ENCODE results near the gene KAT6B. TPM values are rescaled to one million over a fixed set of nuclear protein-coding genes. Genes with fewer than 3 reads are reported as not detected.
A peak's percentile ranks its signal among the peaks of the same experiment; 100 is the strongest.

Gene KAT6B
- total and polyA plus RNA-seq, 5 experiments from 2014 or later = 19.0 to 70.3 (median 29.3) TPM

GRCh38 chr10:74975758-74976157 is 149.4 kb downstream of the KAT6B start:
- Mint-ChIP-seq H3K27ac (peak overlapping the region in 4 of 10 donors; percentile 22 to 72 (median 50)), H3K9me3 (no peaks in the 10 kb centered on the region), H3K36me3 (peaks cover 12 to 59% (median 24%) of the 10 kb centered on the region in 3 donors), H3K27me3 (no peaks in the 10 kb centered on the region), H3K4me1 (peaks cover 21 to 44% (median 32%) of the 10 kb centered on the region in 4 donors), H3K4me3 (no peak overlapping the region)
- no peak for ATAC-seq
- POLR2A ChIA-PET = interaction anchor here (1.1 kb wide), 1 partner anchor 8 kb away, joined by 3 read pairs; no protein-coding TSS in a partner anchor
- DNase-seq = no peak

- peaks cover 12 to 63% (median 24%) of the 10 kb centered on the region in 3 donors for H3K36me3 Mint-ChIP-seq
- H3K27ac Mint-ChIP-seq = peak overlapping the region in 5 of 10 donors; percentile 1 to 79 (median 34)
- H3K4me3 Mint-ChIP-seq = peak overlapping the region in 1 of 10 donors; percentile 16
- DNase-seq = no peak
- H3K4me1 Mint-ChIP-seq = peaks cover 21 to 44% (median 31%) of the 10 kb centered on the region in 4 donors
- H3K9me3 Mint-ChIP-seq = no peaks in the 10 kb centered on the region
- no peak for ATAC-seq
- no peaks in the 10 kb centered on the region for H3K27me3 Mint-ChIP-seq
- POLR2A ChIA-PET = interaction anchor here (1.1 kb wide), 1 partner anchor 8 kb away, joined by 3 read pairs; no protein-coding TSS in a partner anchor
Measured at GRCh38 chr10:74976565-74976964, 150.2 kb downstream of the KAT6B start.

DNA sequence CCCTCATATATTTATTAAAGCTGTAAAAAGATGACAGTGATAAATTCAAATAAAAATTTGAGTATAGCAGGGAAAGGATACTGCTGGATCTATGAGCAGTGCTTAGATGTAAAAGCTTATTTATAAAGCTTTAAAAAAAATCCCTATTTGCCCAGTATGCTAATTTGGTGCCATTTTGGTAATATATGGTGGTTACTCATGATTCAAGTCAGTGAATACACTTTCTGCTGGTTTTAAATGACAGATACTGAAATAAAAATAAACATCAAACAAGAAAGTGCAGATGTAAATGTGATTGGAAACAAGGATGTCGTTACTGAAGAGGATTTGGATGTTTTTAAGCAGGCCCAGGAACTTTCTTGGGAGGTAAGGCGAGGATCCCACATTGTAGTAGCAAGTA is 150.7 kb downstream of the KAT6B start:
- POLR2A ChIA-PET = no interaction called here
- H3K27ac Mint-ChIP-seq = peak overlapping the region in 4 of 10 donors; percentile 34 to 87 (median 58)
- peak overlapping the region in 5 of 10 donors; percentile 19 to 64 (median 32) for H3K4me3 Mint-ChIP-seq
- DNase-seq (no peak), ATAC-seq (no peak)
- H3K9me3 Mint-ChIP-seq = no peaks in the 10 kb centered on the region
- peaks cover 12 to 69% (median 25%) of the 10 kb centered on the region in 3 donors for H3K36me3 Mint-ChIP-seq
- peaks cover 22 to 46% (median 31%) of the 10 kb centered on the region in 4 donors for H3K4me1 Mint-ChIP-seq
- no peaks in the 10 kb centered on the region for H3K27me3 Mint-ChIP-seq

DNA sequence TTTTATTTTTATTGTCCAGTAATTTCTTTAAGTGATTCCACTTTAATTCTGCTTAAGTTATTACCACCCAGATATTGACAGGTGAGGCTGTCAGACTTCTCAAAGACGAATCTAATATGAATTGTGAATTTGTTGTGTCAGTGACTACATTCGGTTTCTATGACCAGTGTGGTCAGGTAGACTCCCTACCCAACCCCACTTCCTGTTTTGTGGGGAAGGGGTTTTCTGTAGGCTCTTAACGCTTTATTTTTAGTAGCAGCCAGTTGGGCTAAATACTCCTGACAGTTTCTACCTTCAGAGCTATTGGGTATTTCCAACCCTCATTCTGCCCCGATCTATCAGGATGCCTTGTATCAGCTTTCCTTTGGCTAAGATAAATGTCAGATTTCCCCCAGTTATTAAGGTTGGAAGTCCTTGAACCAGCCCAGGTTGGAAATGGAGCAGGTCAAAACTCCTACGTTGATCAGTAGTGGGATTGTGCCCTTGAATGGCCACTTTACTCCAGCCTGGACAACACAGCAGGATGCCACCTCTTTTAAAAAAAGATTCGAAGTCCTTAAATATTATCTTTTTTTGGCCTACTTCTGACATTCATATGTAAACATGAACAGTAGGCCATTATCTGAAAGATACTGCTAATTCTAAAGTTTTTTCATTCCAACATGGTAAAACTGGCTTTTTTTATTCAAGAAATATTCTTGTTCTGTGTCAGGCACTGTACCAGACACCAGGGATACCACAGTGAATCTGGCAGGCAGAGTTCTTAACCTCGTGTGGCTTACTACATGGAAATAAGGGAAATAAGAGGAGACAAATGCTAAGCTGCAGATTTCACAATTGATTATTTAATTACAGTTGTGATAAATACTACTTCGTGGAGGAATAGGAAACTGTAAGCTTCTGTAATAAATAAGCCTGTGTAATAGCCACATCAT is 151.8 kb downstream of the KAT6B start:
- Mint-ChIP-seq H3K27me3 (no peaks in the 10 kb centered on the region), H3K36me3 (peaks cover 12 to 71% (median 31%) of the 10 kb centered on the region in 3 donors), H3K4me3 (peak overlapping the region in 8 of 10 donors; percentile 15 to 64 (median 38)), H3K9me3 (no peaks in the 10 kb centered on the region), H3K27ac (peak overlapping the region in 9 of 10 donors; percentile 21 to 87 (median 67)), H3K4me1 (peaks cover 25 to 52% (median 31%) of the 10 kb centered on the region in 4 donors)
- POLR2A ChIA-PET = interaction anchor here (0.5 kb wide), 1 partner anchor 128 kb away, joined by 3 read pairs; no protein-coding TSS in a partner anchor
- ATAC-seq = peak; percentile 86 to 98
- DNase-seq = peak in 8 of 10 donors; percentile 5 to 69 (median 38)

DNA sequence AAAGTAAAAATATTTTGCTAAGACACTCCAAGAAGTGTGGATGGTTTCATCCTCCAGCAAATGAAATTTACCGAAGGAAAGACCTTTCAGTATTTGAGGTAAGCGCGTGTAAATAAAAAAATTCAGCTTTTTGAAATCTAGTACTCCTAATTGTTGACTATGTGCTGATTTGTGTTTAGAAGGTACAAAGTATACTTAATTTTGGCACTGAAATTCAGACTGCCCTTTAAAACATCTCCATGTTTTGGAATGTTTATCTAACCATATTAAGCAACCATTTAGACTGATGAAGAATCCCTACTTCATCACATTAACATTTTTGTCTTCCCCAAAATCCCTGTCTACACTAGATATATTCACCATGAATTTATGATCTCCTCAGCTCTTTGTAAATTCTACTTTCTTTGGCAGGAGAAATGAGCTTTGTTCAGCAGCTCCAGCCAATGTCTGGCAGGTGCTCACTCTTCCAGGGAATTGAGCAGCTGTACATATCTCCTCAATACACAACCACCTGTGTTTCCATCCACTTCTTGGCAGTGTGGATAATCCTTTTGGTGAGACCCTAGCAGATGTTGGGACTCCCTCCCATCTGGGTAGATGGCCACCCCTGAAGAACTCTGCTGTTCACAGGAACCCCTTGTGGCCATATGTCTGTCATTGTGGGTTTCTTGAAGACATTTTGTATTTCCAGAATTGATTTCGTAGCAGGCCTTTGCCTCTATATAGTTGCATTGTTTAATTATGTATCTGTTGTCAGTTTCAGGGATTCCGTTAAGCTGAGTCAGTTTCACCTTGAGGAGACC is 155.6 kb downstream of the KAT6B start:
- Mint-ChIP-seq H3K4me1 (peaks cover 15 to 33% (median 18%) of the 10 kb centered on the region in 4 donors), H3K27me3 (no peaks in the 10 kb centered on the region), H3K9me3 (no peaks in the 10 kb centered on the region), H3K27ac (peak overlapping the region in 4 of 10 donors; percentile 31 to 48 (median 45)), H3K4me3 (no peak overlapping the region), H3K36me3 (peaks cover 0 to 78% (median 33%) of the 10 kb centered on the region in 3 donors)
- POLR2A ChIA-PET = no interaction called here
- DNase-seq (no peak), ATAC-seq (no peak)

GRCh38 chr10:74982634-74982982 is 156.2 kb downstream of the KAT6B start:
- peak overlapping the region in 2 of 10 donors; percentile 31 to 59 for H3K27ac Mint-ChIP-seq
- ATAC-seq = no peak

DNA sequence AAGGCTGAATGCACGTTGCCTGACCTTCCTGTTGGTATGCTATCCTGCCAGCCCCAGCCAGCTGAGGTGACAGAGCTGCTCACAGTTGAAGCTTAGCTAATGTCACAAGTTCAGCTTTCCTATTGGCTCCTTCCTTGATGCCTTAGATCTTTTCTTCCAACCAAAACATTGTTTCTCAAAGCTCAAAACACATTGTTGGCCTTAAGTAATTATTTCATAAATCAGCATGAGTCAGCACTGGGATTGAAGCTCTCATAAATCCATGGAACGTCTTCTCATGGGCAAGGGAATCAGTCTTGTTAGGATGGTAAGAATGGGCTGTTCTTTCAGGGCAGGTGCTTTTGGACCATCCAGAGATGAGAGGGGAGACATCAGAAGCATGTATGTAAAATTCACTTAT is 157.0 kb downstream of the KAT6B start:
- DNase-seq (no peak), ATAC-seq (no peak)
- H3K4me3 Mint-ChIP-seq = no peak overlapping the region
- POLR2A ChIA-PET = no interaction called here
- H3K36me3 Mint-ChIP-seq = peaks cover 0 to 80% (median 41%) of the 10 kb centered on the region in 3 donors
- no peaks in the 10 kb centered on the region for H3K9me3 Mint-ChIP-seq
- H3K27ac Mint-ChIP-seq = peak overlapping the region in 1 of 10 donors; percentile 53
- H3K4me1 Mint-ChIP-seq = peaks cover 14 to 29% (median 15%) of the 10 kb centered on the region in 4 donors
- H3K27me3 Mint-ChIP-seq = no peaks in the 10 kb centered on the region

More at GRCh38 chr10:74982634-74982982, 156.2 kb downstream of the KAT6B start:
- Mint-ChIP-seq H3K9me3 (no peaks in the 10 kb centered on the region), H3K4me3 (no peak overlapping the region), H3K27me3 (no peaks in the 10 kb centered on the region), H3K36me3 (peaks cover 0 to 77% (median 36%) of the 10 kb centered on the region in 3 donors), H3K4me1 (peaks cover 14 to 30% (median 17%) of the 10 kb centered on the region in 4 donors)
- DNase-seq = no peak
- POLR2A ChIA-PET = no interaction called here

DNA sequence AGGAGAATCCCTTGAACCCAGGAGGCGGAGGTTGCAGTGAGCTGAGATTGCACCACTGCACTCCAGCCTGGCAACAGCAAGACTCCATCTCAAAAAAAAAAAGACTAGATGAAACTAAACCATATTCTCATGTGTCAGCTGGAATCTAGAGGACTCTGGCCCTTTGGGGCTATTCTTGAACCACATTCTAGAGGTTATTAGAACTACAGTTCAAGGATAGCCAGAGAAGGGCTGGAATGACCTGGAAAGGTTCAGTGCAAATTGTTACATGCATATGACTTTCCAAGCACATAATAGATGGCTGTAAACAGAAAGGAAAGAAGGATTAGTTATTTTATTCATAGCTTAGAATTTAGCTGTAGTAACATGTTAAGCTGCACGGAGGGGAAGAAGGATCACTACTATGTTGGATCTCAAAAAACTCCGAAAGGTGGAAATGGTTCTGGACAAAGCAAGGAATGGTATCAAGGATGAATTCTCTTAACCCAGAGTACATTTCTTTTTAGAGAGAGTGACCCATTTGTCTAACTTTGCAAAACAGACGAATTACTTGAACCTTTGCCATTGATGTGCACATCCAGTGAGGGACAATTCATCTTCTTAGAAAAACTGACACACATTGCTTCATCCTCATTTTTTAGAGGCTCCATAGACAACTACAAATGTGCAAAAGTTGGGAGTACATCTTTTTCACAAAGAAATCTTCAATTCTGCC is 161.1 kb downstream of the KAT6B start:
- Mint-ChIP-seq H3K4me1 (peaks cover 9 to 25% (median 21%) of the 10 kb centered on the region in 4 donors), H3K4me3 (no peak overlapping the region), H3K27me3 (no peaks in the 10 kb centered on the region), H3K9me3 (no peaks in the 10 kb centered on the region), H3K27ac (peak overlapping the region in 3 of 10 donors; percentile 2 to 68 (median 30)), H3K36me3 (peaks cover 0 to 78% (median 40%) of the 10 kb centered on the region in 3 donors)
- ATAC-seq (no peak), DNase-seq (no peak)
- POLR2A ChIA-PET = no interaction called here

DNA sequence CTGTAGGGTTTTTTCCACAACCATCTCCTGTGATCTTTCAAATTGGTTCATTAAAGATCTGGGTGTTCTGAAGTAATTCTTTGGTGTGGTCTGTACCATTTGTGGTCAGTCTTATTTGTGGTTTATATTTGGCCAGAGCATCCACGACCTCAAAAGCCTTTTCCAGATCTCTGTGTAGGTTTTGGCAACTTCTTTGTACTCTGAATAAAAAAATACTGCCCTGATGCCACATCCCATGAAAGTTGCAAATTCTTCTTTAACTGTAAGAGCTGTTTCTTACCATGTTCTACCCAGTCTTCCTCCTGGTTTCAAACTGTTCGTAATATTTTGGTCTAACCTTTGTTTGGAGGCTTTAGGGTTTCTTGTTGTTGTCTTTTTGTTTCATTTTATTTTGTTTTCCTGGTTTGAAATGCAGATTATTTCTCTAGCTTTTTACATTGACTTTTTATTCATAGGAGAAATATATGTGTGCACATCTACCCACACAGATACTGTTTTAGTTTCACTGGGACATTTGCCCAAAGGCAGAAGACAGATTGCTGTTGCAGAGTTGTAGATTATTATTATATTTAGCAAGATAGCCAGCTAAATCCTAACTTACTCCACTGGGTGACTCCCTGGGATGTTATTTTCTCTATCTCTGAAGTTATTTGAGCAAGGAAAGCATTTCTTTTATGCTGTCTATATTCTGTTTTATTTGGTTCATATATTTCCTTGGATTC is 161.8 kb downstream of the KAT6B start:
- POLR2A ChIA-PET = no interaction called here
- Mint-ChIP-seq H3K4me3 (no peak overlapping the region), H3K9me3 (no peaks in the 10 kb centered on the region), H3K27me3 (no peaks in the 10 kb centered on the region), H3K27ac (peak overlapping the region in 6 of 10 donors; percentile 0 to 51 (median 32)), H3K4me1 (peaks cover 6 to 25% (median 19%) of the 10 kb centered on the region in 4 donors), H3K36me3 (peaks cover 4 to 76% (median 38%) of the 10 kb centered on the region in 3 donors)
- no peak for ATAC-seq
- no peak for DNase-seq

DNA sequence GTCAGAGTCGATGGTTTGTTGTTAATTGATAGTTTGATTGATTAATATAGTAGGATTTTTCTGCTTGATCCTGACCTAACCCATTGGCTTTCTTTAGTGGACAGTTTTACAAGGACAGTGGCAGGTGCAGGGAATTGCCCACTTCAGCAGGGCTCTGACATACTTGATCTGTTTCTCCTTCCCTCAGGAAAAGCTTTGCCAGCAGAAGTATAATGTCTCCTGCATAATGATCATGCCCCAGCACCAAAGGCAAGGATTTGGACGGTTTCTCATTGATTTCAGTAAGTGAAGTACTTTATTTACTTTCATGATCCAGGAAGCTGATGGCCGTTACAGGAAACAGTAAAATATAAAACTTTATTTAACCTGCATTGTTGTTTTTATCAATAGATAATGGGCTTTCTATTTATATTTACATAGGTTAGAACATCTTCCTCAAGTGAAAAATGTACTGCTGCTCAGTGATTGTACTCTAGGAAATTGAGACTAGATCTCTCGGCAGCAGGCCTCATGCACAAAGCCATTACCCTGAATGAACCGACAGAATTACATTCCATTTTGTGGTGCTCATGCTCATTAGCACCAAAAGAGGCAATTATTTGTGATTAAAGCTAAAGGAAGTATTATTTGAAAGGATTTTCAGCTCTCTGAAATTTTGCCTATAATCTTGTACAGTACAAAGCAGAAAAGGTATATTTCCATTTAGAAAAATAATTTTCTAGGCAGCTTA is 162.6 kb downstream of the KAT6B start:
- POLR2A ChIA-PET = no interaction called here

GRCh38 chr10:74991435-74991834 is 165.0 kb downstream of the KAT6B start:
- DNase-seq (peak in 2 of 10 donors; percentile 31 to 39), ATAC-seq (peak; percentile 70 to 84)
- POLR2A ChIA-PET = no interaction called here
- H3K36me3 Mint-ChIP-seq = peaks cover 14 to 75% (median 34%) of the 10 kb centered on the region in 3 donors
- no peak overlapping the region for H3K4me3 Mint-ChIP-seq
- H3K9me3 Mint-ChIP-seq = no peaks in the 10 kb centered on the region
- peaks cover 2 to 25% (median 19%) of the 10 kb centered on the region in 4 donors for H3K4me1 Mint-ChIP-seq
- no peaks in the 10 kb centered on the region for H3K27me3 Mint-ChIP-seq
- peak overlapping the region in 1 of 10 donors; percentile 5 for H3K27ac Mint-ChIP-seq

More for the DNA sequence above, 162.6 kb downstream of the KAT6B start:
- Mint-ChIP-seq H3K27me3 (no peaks in the 10 kb centered on the region), H3K4me3 (no peak overlapping the region), H3K4me1 (peaks cover 6 to 25% (median 19%) of the 10 kb centered on the region in 4 donors), H3K36me3 (peaks cover 5 to 73% (median 34%) of the 10 kb centered on the region in 3 donors), H3K27ac (peak overlapping the region in 3 of 10 donors; percentile 0 to 15 (median 5)), H3K9me3 (no peaks in the 10 kb centered on the region)
- DNase-seq (no peak), ATAC-seq (no peak)

All from naive thymus-derived CD8-positive, alpha-beta T cell (primary cell).